Measurements from ENCODE around the gene NHEJ1.

Gene NHEJ1

GRCh38 chr2:219119422-219120043 is 41.1 kb downstream of the NHEJ1 start:
- TF ChIP-seq CTCF (IDR thresholded peaks at IDR 0.05; ENCODE audit: extremely low read depth, insufficient read depth, missing control alignments): peak; percentile 74
- peak; percentile 64 for DNase-seq (ENCODE audit: low spot score)
- in situ Hi-C loops (cut with MboI; ENCODE audit: low pct_unique_long_range_greater_than_20kb, low sequenced_read_pairs, unreplicated experiment): loop anchor here (10.0 kb wide), 1 partner anchor 55 kb away; the partner anchor contains the start of gene IHH

- no peak for TF ChIP-seq CTCF (IDR thresholded peaks at IDR 0.05; ENCODE audit: extremely low read depth, insufficient read depth, missing control alignments)
- no peak for DNase-seq (ENCODE audit: low spot score)
- in situ Hi-C loops (cut with MboI; ENCODE audit: low pct_unique_long_range_greater_than_20kb, low sequenced_read_pairs, unreplicated experiment): loop anchor here (10.0 kb wide), 1 partner anchor 54 kb away; the partner anchor contains the start of gene IHH
Observed at GRCh38 chr2:219118504-219118903, 42.1 kb downstream of the NHEJ1 start.

GRCh38 chr2:219116776-219117646 is 43.6 kb downstream of the NHEJ1 start:
- no peak for DNase-seq (ENCODE audit: low spot score)
- TF ChIP-seq CTCF (IDR thresholded peaks at IDR 0.05; ENCODE audit: extremely low read depth, insufficient read depth, missing control alignments): no peak
- in situ Hi-C loops (cut with MboI; ENCODE audit: low pct_unique_long_range_greater_than_20kb, low sequenced_read_pairs, unreplicated experiment): loop anchor here (10.0 kb wide), 1 partner anchor 52 kb away; the partner anchor contains the start of gene IHH

- DNase-seq (ENCODE audit: low spot score): no peak
- in situ Hi-C loops (cut with MboI; ENCODE audit: low pct_unique_long_range_greater_than_20kb, low sequenced_read_pairs, unreplicated experiment): loop anchor here (10.0 kb wide), 1 partner anchor 48 kb away; the partner anchor contains the start of gene IHH
- TF ChIP-seq CTCF (IDR thresholded peaks at IDR 0.05; ENCODE audit: extremely low read depth, insufficient read depth, missing control alignments): no peak
Observed at GRCh38 chr2:219112651-219113338, 47.8 kb downstream of the NHEJ1 start.

GRCh38 chr2:219112062-219112406 is 48.6 kb downstream of the NHEJ1 start:
- TF ChIP-seq CTCF (IDR thresholded peaks at IDR 0.05; ENCODE audit: extremely low read depth, insufficient read depth, missing control alignments): no peak
- in situ Hi-C loops (cut with MboI; ENCODE audit: low pct_unique_long_range_greater_than_20kb, low sequenced_read_pairs, unreplicated experiment): loop anchor here (10.0 kb wide), 1 partner anchor 47 kb away; the partner anchor contains the start of gene IHH
- no peak for DNase-seq (ENCODE audit: low spot score)

- in situ Hi-C loops (cut with MboI; ENCODE audit: low pct_unique_long_range_greater_than_20kb, low sequenced_read_pairs, unreplicated experiment): loop anchor here (10.0 kb wide), 1 partner anchor 47 kb away; the partner anchor contains the start of gene IHH
- no peak for TF ChIP-seq CTCF (IDR thresholded peaks at IDR 0.05; ENCODE audit: extremely low read depth, insufficient read depth, missing control alignments)
- no peak for DNase-seq (ENCODE audit: low spot score)
Observed at GRCh38 chr2:219111375-219112061, 49.1 kb downstream of the NHEJ1 start.

All from GM13977 (cell line).